Measurements from ENCODE around the gene NHSL2.
"Not testable (repeated sequence)": the region's sequence is repeated elsewhere in the genome, so short reads cannot be mapped to it uniquely, and the experiment has no call there.

Gene NHSL2

DNA sequence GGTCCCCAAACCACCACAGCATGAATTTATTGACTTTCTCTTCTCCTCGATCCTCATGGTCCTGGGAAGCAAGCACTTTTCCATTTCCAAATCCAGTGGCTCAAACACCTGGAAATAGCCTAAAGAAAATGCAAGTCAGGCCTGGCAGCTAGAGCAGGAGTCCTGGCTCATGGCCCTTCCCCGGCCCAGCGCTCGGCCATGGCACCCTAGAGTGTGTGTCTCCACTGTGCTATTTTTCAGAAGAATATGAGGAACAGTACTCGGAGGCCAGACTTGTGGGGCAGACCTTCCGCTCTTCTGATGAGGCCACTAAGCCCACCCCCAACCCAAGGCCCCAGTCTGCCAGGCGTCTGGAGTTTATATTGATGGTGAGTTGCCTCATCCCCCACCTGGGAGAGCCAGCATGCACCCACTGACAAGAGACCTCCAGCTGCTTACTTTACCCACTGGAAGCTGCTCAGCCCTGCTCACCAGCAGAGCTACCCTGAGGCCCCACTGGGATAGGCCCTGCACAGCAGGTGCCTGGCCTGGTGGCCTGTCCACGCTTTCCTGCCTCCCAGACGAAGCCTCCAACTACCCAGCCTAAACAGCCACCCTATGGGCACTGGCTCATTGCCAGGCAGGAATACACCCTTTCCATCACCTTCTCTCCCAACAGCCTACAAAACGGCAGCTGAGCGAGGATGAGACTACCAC, 223.4 kb downstream of the NHSL2 start:
- no peak for DNase-seq

DNA sequence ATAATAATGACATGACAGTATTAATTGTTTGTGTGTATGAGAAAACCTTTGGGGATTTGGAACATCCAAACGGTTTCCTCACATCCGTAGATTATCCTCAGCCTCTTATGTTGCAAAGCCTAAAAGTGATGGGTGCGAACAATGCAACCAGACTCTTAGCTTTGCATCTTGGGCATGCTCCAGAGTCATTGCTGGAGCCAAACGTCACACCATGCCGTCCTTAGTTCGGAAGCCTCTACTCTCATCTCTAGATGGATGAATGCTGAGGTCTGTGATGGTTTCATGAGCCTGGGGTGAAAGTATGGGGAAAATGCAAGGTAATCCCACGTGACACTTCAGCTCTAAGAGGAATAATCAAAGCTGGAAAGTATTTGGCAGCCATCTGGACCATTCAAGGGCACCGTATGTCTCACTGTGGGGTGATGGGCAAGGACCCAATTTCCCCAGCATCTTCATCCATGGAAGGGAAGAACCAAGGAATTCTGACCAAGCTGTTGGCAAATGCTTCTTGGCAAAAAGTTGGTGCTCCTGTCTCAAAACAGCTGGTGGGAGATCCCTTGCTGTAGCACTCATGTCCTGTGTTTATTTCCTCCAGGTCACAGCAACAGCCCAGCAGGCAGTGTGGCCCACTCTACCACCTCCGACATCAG, 227.3 kb downstream of the NHSL2 start:
- DNase-seq, result no peak

DNA sequence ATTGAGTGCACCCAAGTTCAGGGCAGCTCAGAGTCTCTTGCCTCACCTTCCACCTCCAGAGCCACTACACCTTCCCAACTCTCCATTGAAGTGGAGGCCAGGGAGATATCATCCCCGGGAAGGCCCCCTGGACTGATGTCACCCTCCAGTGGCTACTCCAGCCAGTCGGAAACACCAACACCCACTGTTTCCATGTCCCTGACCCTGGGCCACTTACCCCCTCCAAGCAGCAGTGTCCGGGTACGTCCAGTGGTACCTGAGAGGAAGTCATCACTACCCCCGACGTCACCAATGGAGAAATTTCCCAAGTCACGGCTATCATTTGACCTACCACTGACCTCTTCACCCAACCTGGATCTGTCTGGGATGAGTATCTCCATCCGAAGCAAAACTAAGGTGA, 228.9 kb downstream of the NHSL2 start:
- no peak for DNase-seq

- no peak for DNase-seq
Observed at GRCh38 chrX:72141372-72142004, 230.8 kb downstream of the NHSL2 start.

- DNase-seq, result no peak
Observed at GRCh38 chrX:72142094-72142793, 231.6 kb downstream of the NHSL2 start.

- DNase-seq, result no peak
Observed at GRCh38 chrX:72142794-72143608, 232.4 kb downstream of the NHSL2 start.

DNA sequence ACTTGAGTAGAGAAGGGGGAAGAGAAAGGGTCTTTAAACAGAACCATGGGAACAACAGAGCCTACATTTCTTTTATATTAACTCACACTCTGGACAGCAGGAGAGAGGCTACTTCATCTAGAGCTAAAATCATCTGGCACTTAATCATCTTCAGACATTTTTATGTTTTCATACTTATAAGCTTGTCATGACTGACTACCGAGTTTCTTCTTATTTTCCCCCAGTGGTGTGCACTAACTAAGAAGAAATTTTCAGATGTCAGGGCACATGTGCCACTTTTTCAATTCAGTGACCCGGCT, 232.9 kb downstream of the NHSL2 start:
- DNase-seq, result no peak

GRCh38 chrX:72145181-72145580, 234.5 kb downstream of the NHSL2 start:
- no peak for DNase-seq

DNA sequence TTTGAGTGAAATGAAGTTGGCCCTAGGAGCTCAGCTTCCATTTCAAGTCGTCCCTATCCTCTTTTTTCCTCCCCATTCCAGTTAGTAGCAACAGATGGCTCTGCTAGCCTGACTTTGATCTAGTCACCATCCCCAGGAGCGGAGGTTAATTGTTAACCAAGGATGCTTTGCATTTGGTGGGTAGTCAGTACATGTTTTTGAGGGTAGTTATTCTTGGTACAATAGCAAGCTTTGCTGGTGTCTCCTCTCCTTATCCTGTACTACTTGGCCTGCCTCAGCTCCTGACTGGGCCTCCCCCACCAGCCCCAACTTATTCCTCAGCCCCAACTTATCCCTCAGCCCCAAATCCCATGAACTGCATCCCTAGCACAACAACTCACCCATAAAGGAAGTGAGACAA, 235.9 kb downstream of the NHSL2 start:
- DNase-seq, result no peak

- no peak for DNase-seq
Observed at GRCh38 chrX:72158773-72159172, 248.1 kb downstream of the NHSL2 start.

DNA sequence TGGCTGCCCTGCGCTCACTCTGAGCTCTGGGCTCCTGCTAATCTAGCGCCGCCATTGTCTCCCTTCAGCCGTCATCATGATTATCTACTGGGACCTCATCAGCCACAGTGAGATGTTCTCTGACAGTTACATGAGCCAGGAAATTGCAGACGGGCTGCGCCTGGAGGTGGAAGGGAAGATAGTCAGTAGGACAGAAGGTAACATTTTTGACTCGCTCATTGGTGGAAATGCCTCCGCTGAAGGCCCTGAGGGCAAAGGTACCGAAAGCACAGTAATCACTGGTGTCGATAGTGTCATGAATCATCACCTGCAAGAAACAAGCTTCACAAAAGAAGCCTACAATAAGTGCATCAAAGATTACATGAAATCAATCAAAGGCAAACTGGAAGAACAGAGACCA, 249.1 kb downstream of the NHSL2 start:
- DNase-seq, result no peak

GRCh38 chrX:72165551-72165950, 254.9 kb downstream of the NHSL2 start:
- no peak for DNase-seq

GRCh38 chrX:72169008-72169728, 258.5 kb downstream of the NHSL2 start:
- peak; percentile 48 for DNase-seq

- DNase-seq, result not testable (repeated sequence)
Observed at GRCh38 chrX:72176289-72176688, 265.6 kb downstream of the NHSL2 start.

GRCh38 chrX:72176981-72177380, 266.3 kb downstream of the NHSL2 start:
- DNase-seq, result no peak

DNA sequence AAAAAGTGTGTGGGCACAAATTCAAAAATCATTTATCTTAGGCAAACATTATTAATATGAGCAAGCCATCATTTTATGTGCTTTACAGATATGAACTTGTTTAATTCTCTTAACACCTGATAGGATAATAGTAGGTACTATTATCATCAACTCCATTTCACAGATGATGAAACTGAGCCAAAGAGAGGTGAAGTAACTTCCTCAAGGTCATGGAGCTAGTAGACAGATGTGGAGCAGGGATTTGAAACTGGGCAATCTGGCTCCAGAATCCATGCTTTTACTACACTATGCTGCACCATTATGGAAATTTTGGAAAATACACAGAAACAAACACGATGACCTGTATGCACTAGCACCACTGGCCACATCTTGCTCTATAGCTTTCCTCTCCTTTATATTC, 269.9 kb downstream of the NHSL2 start:
- no peak for DNase-seq

DNA sequence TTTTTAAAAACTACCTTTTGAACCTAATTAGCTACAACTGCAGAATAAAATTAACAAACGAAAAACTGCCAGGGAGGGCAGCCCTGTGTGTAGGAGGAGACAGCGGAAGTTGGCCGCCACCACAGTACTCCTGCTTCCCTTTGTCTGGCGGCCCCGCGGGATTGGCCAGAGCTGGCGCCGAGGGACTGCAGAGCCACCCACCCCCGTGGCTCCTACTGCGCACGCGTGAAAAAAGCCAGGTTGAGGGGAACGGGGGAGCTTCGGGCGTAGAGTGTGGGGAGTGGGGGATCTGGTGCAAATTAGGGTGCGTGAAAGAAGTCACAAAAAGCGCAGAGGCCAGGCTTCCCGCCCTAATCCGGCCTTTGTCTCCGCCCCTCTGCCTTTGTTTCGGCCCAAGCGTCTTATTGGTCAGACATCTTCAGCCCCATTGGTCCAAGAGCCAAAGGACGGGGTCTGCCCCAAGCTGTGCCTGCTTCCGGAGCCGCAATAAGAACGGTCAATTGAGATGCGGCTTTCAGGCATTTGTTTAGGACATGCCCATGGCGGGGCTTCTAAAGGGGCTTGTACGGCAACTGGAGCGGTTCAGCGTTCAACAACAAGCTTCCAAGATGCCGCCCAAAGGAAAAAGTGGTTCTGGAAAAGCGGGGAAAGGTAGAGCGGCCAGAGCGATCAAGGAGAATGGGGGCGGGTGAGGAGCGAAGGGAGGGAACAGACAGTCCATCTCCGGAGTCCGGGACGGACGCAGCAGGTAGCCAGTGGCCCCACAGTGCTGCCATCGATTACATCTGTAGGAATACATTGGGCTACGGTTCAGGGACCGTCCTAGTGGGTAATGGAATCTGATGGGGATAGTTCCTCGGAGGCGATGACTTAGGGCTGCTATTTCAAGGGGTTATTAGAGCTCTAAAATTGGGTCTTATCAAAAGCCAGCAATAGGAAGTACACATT, 270.8 kb downstream of the NHSL2 start, which contains the start of gene PIN4:
TSS of gene PIN4 (plus strand) at position 580 of the 948 bp plus-strand sequence. CDS start at position 609, 29 bp downstream.
- DNase-seq, result peak; percentile 92

GRCh38 chrX:72182924-72183323, 272.3 kb downstream of the NHSL2 start:
- DNase-seq, result no peak

- DNase-seq, result no peak
Observed at GRCh38 chrX:72201836-72202536, 291.3 kb downstream of the NHSL2 start.
